ENCODE measurements around the gene EHD4. TPM values are rescaled to one million over a fixed set of nuclear protein-coding genes. Genes with fewer than 3 reads are reported as not detected.

The EHD4 gene
- total and polyA plus RNA-seq, 2 experiments from 2014 or later = 27.3 to 34.7 TPM

DNA sequence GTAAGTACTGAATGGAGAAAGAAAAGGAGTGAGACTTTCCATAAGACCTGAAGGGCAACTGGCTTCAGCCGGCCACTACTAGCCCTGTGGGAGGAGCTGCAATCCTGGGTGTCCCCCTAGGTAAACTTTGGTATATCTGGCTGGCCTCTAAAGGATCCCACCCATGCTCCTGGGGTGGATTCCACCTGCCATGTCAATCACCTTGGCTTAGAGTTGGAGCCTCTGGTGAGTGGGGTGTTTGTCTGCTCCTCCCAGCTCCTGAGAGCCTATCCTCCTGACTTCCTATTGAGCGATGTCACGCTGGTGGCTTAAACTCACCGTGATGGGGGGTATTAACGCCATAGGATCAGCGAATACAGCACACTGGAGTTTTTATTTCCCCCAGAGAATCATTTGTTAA, 81.1 kb downstream of the EHD4 start:
- H3K4me1 ChIP-seq (ENCODE audit: insufficient read depth) = peaks cover 11% of the 10 kb centered on the region
- H3K27ac ChIP-seq = no peak overlapping the region
- no peaks in the 10 kb centered on the region for H3K9me3 ChIP-seq (ENCODE audit: low read depth)
- H3K36me3 ChIP-seq (replicated peaks; ENCODE audit: insufficient read depth, low read depth) = no peaks in the 10 kb centered on the region
- no peak for DNase-seq (ENCODE audit: low spot score)
- WGBS (ENCODE audit: low lambda C conversion rate, missing lambda C conversion rate) = 77% methylated on average over 6 of the region's 6 CpGs
- TF ChIP-seq EZH2phosphoT487 (IDR thresholded peaks at IDR 0.05; ENCODE audit: low read depth, severe bottlenecking, unreplicated experiment) (no peak), EZH2 (IDR thresholded peaks at IDR 0.05; ENCODE audit: borderline replicate concordance) (no peak), CTCF (IDR thresholded peaks at IDR 0.05; ENCODE audit: poor library complexity) (no peak)
- H3K27me3 ChIP-seq = no peaks in the 10 kb centered on the region
- no peaks in the 10 kb centered on the region for H4K20me1 ChIP-seq (ENCODE audit: insufficient read depth, poor library complexity, severe bottlenecking)
- no peaks in the 10 kb centered on the region for H3K9me2 ChIP-seq (replicated peaks; ENCODE audit: insufficient read depth)
- no peak overlapping the region for H3K4me2 ChIP-seq
- H3K79me2 ChIP-seq = no peaks in the 10 kb centered on the region
- no peak overlapping the region for H3K4me3 ChIP-seq
- H2AFZ ChIP-seq = no peak overlapping the region

DNA sequence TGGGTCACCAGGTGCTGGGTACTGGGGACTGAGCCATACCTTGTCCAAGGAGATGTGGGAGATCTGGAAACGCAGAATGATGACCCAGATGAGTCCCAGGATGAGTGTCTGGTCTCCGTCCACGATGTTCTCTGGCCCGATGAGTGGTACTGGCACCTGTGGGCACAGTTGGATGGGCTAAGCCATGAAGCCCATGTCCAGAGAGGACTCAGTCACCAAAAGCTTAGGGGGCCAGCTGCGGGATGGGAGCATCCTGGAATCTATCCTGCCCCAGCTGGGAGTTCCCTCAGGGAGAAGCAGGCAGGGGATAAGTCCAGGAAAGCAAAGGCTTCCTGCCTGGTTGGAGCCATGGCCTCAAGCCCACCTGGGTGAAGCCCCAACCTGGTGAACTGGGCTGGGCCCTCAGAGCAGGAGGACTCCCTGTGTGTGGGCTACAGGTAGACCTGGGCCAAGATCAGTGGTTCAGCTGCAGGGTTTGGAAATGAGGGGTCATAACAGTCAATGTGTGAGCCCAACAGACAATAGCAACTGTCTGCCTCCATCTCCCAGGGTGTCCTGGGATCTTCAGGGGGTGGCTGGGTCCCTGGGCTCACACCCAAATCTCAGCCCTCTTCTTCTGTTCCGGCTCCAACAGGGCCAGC, 82.2 kb downstream of the EHD4 start:
- H4K20me1 ChIP-seq (ENCODE audit: insufficient read depth, poor library complexity, severe bottlenecking) = no peaks in the 10 kb centered on the region
- no peaks in the 10 kb centered on the region for H3K9me2 ChIP-seq (replicated peaks; ENCODE audit: insufficient read depth)
- no peaks in the 10 kb centered on the region for H3K79me2 ChIP-seq
- H3K27me3 ChIP-seq = no peaks in the 10 kb centered on the region
- H3K27ac ChIP-seq = no peak overlapping the region
- WGBS (ENCODE audit: low lambda C conversion rate, missing lambda C conversion rate) = 90% methylated on average over 6 of the region's 6 CpGs
- H3K4me1 ChIP-seq (ENCODE audit: insufficient read depth) = peaks cover 11% of the 10 kb centered on the region
- no peaks in the 10 kb centered on the region for H3K36me3 ChIP-seq (replicated peaks; ENCODE audit: insufficient read depth, low read depth)
- no peak overlapping the region for H2AFZ ChIP-seq
- no peak overlapping the region for H3K4me2 ChIP-seq
- no peak for DNase-seq (ENCODE audit: low spot score)
- no peak overlapping the region for H3K4me3 ChIP-seq
- no peaks in the 10 kb centered on the region for H3K9me3 ChIP-seq (ENCODE audit: low read depth)
- TF ChIP-seq CTCF (IDR thresholded peaks at IDR 0.05; ENCODE audit: poor library complexity) = no peak
- no peak for TF ChIP-seq EZH2phosphoT487 (IDR thresholded peaks at IDR 0.05; ENCODE audit: low read depth, severe bottlenecking, unreplicated experiment)
- no peak for TF ChIP-seq EZH2 (IDR thresholded peaks at IDR 0.05; ENCODE audit: borderline replicate concordance)

DNA sequence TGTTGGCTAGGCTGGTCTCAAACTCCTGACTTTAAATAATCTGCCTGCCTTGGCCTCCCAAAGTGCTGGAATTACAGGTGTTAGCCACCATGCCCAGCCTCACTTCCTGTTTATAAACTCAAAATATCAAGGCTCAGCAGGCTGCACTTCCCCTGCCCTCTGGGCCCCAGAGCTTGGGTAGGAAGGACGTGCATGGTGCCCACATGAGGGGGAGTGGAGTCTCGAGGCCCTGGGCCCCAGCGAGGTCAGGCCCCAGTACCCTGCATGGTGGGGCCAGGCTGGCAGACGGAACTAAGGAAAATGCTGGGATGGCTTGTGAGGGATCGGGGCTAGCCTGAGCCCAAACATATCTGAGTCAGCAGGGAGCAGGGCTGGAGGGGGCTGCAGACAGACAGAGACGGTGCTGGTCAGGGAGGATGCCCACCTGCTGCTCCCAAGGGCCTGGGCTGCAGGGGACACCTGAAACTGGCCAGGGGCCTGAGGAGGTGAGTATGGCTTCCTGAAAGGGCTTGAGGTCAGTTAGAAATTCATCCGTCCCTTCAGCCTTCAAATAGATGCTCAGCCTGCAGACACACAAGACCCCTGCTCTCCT, 83.6 kb downstream of the EHD4 start:
- 91% methylated on average over 7 of the region's 7 CpGs for WGBS (ENCODE audit: low lambda C conversion rate, missing lambda C conversion rate)
- no peaks in the 10 kb centered on the region for H3K27me3 ChIP-seq
- H3K4me2 ChIP-seq = no peak overlapping the region
- no peaks in the 10 kb centered on the region for H4K20me1 ChIP-seq (ENCODE audit: insufficient read depth, poor library complexity, severe bottlenecking)
- H2AFZ ChIP-seq = no peak overlapping the region
- H3K27ac ChIP-seq = no peak overlapping the region
- H3K4me3 ChIP-seq = no peak overlapping the region
- no peak for TF ChIP-seq CTCF (IDR thresholded peaks at IDR 0.05; ENCODE audit: poor library complexity)
- no peak for TF ChIP-seq EZH2phosphoT487 (IDR thresholded peaks at IDR 0.05; ENCODE audit: low read depth, severe bottlenecking, unreplicated experiment)
- no peak for TF ChIP-seq EZH2 (IDR thresholded peaks at IDR 0.05; ENCODE audit: borderline replicate concordance)
- DNase-seq (ENCODE audit: low spot score) = no peak
- no peaks in the 10 kb centered on the region for H3K9me3 ChIP-seq (ENCODE audit: low read depth)
- no peaks in the 10 kb centered on the region for H3K9me2 ChIP-seq (replicated peaks; ENCODE audit: insufficient read depth)
- no peaks in the 10 kb centered on the region for H3K79me2 ChIP-seq
- H3K36me3 ChIP-seq (replicated peaks; ENCODE audit: insufficient read depth, low read depth) = no peaks in the 10 kb centered on the region
- no peaks in the 10 kb centered on the region for H3K4me1 ChIP-seq (ENCODE audit: insufficient read depth)

Data from hepatocyte (in vitro differentiated cells).